HG02938 (cell line): ENCODE results near the gene CRLF3.
A peak's percentile ranks its signal among the peaks of the same experiment; 100 is the strongest.
"Not testable (repeated sequence)": the region's sequence is repeated elsewhere in the genome, so short reads cannot be mapped to it uniquely, and the experiment has no call there.

Source experiments
- ATAC-seq: cut with Tn5 transposase; IDR thresholded peaks from one replicate; pipeline ENCODE4 v1.9.1; 2021; ENCODE audit warnings: mild to moderate bottlenecking, moderate library complexity; ENCODE audit not compliant: unreplicated experiment

CRLF3 gene

DNA sequence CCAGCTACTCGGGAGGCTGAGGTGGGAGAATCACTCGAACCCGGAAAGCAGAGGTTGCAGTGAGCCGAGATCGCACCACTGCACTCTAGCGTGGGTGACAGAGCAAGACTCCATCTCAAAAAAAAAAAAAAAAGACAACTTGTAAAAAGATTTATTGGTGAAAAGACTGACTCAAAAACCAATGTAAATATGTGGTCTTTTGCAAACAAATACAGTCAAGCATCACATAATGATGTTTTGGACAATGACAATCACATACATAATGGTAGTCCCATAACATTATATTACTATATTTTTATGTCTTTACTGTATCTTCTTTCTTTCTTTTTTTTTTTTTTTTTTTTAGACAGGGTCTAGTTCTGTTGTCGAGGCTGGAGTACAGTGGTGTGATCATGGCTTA, 8.3 kb downstream of the CRLF3 start:
- ATAC-seq = no peak

DNA sequence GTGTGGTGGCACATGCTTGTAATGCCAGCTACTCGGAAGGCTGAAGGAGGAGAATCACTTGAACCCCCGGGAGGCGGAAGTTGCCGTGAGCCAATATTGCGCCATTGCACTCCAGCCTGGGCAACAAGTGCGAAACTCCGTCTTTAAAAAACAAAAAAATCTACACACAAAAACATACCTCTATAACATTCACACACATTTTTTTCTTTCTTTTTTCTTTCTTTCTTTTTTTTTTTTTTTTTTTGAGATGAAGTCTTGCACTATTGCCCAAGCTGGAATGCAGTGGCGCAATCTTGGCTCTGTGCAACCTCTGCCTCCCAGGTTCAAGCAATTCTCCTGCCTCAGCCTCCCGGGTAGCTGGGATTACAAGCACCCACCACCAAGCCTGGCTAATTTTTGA, 9.6 kb downstream of the CRLF3 start:
- not testable (repeated sequence) for ATAC-seq

DNA sequence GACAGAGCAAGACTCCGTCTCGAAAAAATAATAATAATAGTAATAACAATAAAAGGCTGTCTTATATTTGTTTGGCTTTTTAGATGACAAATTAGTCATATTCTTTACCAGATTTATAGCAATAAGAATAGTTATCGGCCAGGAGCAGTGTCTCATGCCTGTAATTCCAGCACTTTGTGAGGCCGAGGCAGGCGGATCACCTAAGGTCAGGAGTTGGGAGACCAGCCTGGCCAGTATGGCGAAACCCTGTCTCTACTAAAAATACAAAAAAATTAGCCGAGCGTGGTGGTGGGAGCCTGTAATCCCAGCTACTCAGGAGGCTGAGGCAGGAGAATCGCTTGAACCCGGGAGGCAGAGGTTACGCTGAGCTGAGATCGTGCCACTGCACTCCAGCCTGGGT, 10.3 kb downstream of the CRLF3 start:
- not testable (repeated sequence) for ATAC-seq

DNA sequence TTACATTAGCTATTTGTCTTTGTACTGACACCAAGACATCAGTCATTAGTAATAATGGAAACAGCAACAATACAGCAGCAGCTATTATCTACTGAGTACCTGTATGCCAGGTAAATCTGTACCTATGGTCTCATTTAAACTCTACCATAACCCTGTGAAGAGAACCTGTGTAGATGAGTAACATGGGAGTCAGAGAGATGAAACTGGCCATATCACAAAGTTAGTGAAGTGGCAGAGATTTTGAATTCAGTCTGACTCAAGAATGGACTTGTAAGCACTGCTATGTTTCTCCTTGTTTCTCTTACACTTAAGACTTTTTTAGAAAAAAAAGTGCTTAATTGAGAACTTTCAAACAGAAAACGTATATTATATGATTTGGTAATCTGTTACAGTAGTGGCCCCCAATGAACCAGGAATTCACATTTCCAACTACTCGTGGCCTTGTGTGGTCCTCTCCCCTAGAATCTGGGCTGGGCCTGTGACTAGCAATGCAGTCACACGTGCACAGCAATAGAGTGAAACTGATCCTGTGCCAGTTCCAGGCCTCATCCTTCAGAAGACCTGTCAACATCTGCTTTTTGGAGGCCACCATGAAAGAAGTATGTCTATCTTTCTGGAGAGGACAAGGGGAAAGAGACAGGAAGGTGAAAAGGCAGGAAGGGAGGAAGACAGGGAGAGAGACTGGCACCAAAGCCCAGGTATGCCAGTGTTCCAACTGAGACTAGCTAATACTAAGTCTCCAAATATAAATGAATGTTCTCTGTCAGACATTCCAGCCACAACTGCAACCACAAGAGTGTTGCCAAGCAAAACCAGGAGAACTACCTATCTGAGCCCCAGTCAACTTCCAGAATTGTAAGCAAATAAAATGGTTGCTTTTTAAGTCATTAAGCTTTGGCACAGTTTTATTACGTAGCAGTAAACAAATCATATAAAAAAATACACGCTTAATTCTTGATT, 12.0 kb downstream of the CRLF3 start:
- no peak for ATAC-seq

DNA sequence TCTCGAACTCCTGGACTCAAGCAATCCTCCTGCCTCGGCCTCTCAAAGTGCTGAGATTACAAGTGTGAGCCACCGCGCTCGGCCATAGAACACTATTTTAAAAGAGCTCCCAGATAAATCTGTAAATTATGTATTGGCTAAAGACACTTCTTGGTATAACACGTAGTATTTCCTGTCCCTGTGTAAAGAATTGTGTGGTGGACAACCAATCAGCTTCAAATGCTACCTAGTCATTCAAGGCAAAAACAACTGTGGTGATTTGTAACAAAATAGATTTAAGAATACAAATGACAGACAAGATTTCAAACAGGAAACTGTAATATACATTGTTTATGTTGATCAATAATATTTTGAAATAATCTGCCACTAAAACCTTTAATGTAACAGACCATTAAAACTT, 14.6 kb downstream of the CRLF3 start:
- no peak for ATAC-seq

DNA sequence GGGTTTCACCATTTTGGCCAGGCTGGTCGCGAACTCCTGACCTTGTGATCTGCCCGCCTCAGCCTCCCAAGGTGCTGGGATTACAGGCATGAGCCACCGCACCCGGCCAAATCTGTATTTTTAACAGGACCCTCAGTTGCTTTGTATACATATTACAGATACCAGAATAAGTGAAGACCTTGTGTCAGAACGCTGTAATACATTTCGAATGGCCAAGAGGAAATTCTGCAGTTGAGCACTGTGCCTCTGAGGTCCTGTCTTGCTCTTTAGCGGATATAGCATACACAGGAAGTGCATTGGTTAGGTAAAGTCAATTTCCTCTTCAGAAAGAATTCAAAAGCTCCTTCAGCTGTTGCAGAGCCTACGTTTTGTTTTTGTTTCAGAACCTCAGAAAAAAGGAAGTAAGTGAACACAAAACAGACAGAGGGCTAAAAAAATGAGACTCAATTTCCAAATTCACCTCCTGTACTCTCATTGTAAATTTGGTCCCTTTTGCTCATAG, 15.7 kb downstream of the CRLF3 start:
- peak; percentile 87 for ATAC-seq

DNA sequence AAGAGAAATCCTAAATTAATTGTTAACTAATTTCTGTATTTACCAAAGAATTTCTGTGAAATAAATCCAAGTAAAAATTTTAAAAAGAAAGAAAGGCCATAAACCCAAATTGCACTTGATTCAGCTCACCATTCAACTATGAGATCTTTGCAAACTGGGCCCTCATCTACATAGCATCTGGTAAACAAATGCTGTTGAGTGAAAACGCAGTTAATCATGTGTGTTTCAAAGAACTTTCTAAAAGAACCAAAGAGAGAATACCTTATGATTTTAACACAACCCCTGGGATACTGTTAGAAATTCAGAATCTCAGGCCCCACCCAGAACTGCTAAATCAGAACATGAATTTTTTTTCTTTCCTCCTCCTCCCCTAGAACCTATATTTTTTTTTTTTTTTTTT, 16.6 kb downstream of the CRLF3 start:
- no peak for ATAC-seq

DNA sequence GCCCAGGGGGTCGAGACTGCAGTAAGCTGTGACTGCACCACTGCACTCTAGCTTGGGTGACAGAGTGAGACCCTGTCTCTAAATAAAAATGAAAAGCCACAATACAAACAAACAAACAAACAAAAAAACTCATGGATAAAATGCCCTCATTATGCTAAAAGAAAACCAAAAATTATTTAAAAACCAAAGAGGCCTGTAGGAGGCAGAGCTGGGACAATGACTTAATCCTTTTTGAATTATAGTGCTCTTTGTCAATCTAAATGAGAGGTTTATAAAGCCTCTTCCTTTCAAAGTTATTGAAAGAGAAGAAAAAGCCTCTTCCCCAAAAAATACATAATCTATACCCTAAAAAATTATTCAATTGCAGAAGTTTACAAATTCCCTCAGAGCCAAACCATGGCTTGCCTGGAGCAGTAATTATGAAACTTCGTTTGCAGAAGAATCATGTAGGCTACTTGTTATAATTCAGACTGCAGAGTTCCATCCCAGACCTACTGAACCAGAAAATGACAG, 18.5 kb downstream of the CRLF3 start:
- no peak for ATAC-seq

DNA sequence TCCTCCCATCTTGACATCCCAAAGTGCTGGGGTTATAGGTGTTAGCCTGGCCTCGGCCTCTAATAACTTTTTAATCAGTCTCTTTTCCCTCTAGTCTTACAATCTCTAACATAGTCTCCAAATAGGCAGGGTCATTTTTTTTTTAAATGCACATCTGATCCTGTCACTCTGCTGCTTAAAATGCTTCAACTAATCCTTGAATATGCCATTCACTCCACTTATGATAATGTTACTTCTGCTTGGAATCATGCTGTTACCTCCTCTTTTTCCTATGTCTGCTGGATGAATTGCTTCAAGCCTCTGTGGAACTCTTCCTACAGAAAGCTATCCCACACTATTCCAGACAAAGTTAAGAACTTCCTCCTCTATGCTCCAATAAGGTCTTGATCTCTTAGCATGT, 22.8 kb downstream of the CRLF3 start:
- no peak for ATAC-seq

DNA sequence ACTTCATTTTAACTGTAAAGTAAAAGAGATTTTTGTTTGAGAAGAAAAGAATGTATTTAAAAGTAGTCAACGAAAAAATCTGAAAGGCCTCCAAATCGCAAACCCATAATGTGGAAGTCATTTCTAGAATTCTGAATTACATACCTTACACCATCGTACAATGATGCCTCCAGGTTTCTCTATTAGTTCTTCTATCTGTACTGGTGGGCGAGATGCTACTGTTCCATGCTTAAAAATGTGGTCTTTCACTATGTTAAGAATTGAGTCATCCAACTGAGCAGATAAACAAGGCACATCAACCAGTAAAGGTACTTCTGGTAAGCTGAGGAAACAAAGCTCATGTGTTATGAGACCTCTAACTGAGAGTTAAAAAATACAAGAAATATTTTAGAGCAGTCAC, 28.5 kb downstream of the CRLF3 start:
- ATAC-seq = no peak

DNA sequence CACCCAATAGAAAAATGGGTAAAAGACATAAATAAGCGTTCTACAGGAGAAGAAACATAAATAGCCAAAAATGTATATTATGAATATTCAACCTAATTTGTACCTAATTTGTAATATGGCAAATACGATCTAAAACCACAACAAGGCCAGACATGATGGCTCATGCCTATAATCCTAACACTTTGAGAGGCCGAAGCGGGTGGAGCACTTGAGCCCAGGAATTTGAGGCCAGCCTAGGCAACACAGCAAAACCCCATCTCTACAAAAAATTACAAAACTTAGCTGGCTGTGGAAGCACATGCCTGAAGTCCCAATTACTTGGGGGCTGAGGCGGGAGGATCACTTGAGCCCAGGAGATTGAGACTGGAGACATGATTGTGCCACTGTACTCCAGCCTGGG, 30.1 kb downstream of the CRLF3 start:
- no peak for ATAC-seq

DNA sequence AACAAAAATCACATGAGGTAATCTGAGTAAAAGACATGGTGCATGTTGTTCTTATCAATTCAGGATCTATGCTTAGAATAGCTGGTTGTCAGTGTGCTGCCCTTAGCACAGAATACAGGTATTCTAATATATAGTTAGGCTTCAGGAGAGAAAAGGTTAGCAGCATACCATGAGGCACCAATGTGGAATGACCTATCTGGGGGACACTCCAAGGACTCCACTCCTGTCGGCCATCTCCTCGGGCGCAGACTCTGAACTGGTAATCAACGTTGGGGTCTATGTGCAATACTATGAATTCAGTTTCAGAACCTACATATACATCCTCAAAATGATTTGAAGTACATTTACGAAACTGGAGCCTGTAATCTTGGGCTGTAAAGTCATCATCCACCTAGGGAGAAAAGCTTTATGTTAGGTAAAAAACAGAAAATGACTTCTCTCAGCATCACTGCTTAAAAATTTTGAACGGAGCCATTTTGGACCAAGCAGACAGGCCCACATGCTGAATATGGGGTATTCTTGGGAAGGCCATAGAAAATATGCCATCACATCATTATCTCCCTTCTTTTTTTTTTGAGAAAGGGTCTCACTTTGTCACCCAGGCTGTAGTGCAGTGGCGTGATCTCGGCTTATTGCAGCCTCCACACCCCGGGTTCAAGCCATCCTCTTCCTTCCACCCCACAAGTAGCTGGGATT, 31.1 kb downstream of the CRLF3 start:
- ATAC-seq = no peak

DNA sequence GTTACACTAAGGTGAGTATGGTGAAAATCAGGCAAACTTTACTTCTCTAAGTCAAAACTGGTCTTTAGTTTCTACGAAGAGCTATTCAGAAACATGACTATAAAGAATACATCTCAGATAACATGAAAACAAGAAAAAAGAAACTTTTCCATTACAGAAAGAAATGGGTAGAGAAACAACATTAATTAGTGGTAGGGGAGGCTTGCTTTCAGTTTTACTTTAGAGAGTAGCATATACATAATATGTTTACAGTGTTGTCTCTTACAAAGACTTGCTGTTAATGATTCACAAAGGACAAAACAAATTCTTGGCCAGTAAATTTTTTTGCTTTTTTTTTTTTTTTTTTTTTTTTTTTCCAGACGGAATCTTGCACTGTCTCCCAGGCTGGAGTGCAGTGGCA, 34.2 kb downstream of the CRLF3 start:
- no peak for ATAC-seq

DNA sequence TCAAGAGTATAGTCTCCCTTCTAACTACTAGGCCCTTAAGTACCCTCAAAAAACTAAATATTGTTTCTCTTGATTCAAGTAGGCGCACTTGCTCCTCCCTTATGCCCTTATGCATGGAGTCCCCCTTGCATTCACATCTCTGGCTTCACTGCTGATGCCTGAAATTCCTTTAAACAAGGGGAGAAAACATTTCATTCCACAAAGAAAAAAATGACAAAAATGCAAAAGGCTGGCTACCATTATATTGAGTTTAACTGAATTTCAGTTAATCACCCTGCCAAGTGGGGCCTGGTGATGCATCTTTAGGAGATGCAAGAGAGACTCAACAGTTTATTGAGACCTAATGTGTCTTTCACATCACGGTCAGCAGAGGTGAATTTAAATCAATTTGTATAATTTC, 35.6 kb downstream of the CRLF3 start:
- no peak for ATAC-seq

DNA sequence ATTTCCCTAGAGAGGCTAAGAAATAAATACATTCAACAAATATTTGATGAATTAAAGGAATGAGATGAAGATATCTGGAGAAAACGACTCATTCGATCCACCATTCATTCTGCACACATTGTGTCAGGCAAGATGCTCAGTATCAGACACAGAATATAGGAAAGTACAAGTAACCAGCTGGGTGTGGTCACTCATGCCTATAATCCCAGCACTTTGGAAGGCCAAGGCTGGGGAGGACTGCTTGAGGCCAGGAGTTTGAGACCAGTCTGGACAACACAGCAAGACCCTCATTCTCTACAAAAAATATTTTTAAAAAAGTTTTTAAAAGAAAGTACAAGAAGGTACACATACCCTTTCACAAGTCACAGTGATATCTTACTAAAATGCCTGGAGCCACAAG, 42.3 kb downstream of the CRLF3 start:
- ATAC-seq = no peak

DNA sequence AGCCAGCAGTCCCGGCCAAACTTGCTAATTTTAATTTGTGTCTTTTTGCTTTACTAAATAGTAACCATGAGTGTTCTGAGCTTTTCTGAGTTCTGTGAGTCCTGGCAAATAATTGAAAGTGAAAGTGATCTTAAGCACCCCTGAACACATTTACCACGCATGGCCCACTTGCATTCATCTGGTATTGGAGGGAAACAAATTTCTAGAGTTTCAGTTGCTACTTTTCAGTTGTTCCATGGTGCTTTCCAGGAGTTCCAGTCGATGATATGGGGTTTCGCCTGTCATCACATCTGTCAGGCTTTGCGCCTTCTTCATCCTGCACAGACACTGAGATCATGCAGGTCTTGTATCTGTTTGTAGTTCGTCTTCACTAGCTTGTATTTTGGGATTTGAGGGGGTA, 44.1 kb downstream of the CRLF3 start:
- ATAC-seq = no peak

DNA sequence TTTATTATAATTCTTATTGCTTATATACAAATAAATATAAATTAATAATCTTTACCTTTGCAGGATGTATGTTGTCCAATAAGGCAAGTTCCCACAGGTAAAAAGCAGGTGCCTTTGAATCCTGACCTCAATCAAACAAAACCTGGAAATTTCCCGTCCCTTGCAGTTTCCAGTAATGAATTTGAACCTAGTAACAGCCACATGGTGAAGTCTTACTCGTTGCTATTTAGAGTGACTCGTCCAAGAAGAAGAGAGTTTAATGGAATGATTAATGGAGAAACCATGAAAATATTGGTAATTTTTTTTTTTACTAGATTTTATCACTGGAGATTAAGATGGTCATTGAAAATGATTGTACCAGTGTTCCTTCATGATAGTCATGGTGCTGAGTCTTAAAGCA, 55.7 kb downstream of the CRLF3 start:
- ATAC-seq = not testable (repeated sequence)

DNA sequence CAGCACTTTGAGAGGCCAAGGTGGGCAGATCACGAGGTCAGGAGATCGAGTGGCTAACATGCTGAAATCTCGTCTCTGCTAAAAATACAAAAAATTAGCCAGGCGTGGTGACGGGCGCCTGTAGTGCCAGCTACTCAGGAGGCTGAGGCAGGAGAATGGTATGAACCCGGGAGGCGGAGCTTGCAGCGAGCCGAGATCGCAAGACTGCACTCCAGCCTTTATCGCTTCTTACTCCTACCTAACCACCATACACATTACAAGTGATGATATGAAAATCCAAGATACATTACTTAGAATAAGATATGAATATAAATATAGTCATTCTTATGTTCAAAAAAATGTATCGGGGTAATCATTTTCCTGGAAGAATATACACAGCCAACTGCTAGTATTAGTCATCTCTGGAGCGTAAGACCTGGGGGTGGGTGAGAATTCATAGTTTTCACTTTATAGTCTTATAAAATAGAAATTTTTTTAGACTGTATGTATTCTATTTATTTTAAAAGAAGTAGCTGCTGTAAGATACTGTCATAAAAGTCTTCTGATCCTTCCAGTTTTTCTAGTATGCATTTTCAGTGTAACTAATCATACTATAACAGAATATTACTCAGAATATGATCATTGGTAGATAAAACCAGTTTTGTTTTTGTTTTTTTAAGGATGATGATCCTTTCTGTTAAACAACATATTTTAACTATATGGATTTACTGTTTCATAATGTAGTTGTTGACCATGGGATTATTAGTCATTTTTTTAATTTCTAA, 56.7 kb downstream of the CRLF3 start:
- not testable (repeated sequence) for ATAC-seq

DNA sequence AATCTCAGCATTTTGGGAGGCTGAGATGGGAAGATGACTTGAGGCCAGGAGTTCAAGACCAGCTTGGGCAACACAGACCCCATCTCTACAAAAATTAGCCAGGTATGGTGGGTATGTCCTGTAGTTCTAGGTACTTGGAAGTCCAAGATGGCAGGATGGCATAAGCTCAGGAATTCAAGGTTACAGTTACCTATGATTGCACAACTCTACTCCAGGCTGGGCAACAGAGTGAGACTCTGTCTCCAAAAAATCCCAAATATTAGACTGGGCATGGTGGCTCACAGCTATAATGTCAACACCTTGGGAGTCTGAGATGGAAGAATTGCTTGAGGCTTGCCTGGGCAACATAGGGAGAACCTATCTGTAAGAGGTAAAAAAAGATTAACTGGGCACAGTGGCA, 63.4 kb downstream of the CRLF3 start:
- ATAC-seq = no peak

DNA sequence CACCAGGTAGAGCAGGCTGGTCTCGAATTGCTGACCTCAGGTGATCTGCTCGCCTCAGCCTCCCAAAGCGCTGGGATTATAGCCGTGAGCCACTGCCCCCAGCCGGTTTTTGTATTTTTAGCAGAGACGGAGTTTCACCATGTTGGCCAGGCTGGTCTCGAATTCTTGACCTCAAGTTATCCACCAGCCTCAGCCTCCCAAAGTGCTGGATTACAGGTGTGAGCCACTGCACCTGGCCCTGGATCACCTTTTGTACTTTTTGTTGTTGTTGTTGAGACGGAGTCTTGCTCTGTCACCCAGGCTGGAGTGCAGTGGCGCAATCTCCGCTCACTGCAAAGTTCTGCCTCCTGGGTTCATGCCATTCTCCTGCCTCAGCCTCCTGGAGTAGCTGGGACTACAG, 71.2 kb downstream of the CRLF3 start:
- not testable (repeated sequence) for ATAC-seq

DNA sequence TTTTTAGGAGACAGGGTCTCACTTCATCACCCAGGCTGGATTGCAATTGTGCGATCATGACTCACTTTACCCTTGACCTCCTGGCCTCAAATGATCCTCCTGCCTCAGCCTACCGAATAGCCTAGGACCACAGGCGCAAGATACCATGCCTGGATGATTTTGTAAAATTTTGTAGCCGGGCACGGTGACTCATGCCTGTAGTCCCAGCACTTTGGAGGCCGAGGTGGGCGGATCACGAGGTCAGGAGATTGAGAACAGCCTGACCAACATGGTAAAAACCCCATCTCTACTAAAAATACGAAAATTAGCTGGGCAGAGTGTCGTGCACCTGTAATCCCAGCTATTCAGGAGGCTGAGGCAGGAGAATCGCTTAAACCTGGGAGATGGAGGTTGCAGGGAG, 73.5 kb downstream of the CRLF3 start:
- not testable (repeated sequence) for ATAC-seq
